ENCODE results near the gene CEMP1.

The CEMP1 gene

GRCh38 chr16:2518823-2519710, 12.1 kb downstream of the CEMP1 start:
- DNase-seq (ENCODE audit: low spot score): no peak

DNA sequence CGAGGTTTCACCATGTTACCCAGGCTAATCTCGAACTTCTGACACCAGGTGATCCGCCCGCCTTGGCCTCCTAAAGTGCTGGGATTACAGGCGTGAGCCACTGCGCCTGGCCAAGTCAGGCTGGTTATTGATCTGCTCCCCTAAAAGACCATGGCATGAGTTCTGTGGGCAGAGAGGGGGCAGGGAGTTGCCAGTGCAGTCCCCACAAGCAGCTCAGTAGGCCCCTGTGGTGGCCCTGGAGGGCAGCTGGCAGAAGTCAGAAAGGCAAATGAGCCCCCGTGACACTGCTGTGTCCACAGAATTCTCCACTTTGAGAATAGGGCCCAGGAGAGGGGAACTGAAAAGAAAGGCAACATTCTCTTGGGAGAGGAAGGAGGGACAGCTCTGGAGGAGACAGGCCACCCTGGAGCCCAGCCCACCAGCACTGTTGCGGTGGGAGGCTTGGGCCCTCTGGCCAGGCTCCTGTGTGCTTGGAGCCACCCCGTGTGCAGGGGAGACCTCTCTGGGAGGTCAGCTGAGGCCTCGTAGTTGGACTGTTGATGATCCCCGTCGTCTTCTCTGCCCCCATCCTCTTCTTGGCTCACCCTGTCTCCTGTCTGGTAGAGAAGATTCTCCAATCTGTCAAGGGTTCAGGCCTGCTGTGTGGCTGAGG, 13.1 kb downstream of the CEMP1 start:
- DNase-seq (ENCODE audit: low spot score): no peak

DNA sequence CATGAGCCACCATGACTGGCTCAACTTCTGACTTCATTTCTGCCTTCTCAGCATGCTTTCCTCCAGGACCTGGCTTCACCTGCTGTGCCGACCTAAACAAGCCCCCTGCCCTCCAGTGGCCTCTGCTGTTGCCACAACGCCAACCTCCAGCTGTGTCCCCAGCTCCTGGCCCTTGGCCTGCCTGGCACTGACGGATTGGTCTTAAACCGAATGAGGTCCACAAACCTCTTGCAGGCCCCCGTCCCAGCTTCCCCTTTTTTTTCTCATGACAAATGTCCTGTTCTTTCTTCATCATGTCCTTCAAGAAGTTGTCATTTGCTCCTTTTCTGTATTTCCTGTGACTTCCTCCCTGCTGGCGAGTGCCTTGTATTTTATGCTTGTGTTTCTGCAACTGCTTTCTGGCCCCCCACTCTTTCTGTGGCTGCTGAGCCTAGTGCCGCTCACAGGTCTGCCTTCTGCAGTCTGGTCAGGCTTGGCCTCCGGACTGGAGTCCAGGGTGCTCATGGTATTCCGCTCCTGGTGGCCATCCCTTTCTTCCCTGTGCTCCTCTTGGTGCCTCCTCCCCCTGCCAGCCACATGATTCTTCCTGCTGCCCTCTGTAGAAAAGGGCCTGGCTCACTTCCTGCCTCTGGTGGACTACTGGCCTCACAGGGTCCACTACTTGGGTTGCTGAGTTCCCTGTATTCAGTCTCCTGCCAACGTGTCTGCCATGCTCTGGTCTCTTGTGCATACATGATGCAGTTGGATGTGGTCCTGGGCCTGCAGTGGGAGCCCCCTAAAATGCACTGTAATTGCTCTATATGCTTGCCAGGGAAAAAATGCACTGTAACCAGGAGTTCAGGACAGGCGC, 14.6 kb downstream of the CEMP1 start:
- no peak for DNase-seq (ENCODE audit: low spot score)

GRCh38 chr16:2515180-2515851, 15.9 kb downstream of the CEMP1 start:
- DNase-seq (ENCODE audit: low spot score): no peak

GRCh38 chr16:2514333-2515179, 16.7 kb downstream of the CEMP1 start:
- DNase-seq (ENCODE audit: low spot score): peak; percentile 11

DNA sequence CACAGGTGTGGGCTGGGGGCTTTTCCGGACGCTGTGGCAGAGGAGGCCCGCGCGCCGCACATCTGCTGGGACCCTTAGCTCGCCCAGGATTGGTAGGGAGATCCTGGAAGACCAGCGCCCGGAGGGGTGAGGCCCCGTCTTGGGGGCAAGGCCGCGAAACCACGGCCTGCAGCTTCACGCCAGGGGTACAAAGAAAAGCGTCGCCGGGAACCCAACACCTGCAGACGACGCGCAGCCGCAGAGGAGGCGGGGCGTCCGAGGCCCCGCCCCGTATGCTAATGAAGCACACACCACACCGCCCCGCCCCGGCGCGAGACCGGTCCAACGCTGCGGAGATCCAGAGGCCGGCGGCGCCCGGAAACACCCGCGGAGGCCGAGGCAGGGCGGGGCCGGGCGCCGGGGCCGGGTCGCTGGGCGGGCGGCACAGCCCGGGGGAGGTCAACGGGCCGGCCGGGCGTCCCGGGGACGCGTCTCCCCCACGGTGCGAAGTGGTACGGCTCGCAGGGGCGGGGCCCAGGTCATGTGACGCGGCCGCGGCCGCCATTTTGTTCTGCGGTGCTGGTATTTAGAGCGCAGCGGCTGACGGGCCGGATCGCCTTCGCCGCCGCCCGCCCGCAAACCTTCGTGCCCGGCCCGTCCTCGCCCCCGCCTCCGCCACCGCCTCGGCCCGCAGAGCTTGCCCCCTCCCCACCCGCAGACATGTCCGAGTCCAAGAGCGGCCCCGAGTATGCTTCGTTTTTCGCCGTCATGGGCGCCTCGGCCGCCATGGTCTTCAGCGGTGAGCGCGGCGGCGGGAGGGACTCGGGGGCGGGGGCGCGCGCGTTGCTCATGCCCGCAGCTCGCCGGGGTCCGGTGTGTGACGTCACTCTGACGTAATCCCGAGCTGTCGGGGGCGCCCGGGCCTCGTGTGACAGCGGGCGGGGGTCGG, 17.5 kb downstream of the CEMP1 start, which contains the start of gene ATP6V0C:
Gene ATP6V0C (plus strand): TSS at position 548 of the 928 bp plus-strand sequence. CDS start 152 bp downstream, at position 700.
- DNase-seq (ENCODE audit: low spot score): peak; percentile 90

GRCh38 chr16:2512735-2513404, 18.3 kb downstream of the CEMP1 start:
- peak; percentile 37 for DNase-seq (ENCODE audit: low spot score)

GRCh38 chr16:2511996-2512734, 19.0 kb downstream of the CEMP1 start:
- no peak for DNase-seq (ENCODE audit: low spot score)

DNA sequence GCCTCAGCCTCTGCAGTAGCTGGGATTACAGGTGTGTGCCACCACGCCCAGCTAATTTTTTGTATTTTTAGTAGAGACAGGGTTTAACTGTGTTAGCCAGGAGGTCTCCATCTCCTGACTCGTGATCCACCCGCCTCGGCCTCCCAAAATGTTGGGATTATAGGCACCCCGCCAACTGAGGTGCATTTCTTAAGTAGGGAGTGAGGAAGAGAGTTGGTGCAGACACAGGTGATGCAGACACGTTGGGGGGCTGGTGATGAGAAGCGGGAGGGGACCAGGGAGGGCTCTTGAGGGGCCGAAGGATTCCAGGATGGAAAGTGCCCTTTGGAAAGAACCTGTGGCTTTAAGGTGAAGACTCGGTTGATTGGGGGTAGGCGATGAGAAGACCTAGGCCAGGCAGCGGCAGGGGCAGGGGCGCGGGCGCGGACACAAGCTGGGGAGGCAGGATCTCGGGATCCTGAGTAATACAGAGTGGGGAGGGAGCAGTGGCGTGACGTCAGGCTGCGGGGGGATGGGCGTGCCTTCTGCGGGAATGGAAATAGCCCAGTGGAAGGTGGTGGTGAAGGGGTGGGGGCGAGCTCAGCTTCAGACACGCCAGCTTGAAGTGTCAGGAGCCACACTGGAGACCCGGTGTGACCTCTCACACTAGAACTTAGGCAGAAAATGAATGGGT, 19.9 kb downstream of the CEMP1 start:
- no peak for DNase-seq (ENCODE audit: low spot score)

- no peak for DNase-seq (ENCODE audit: low spot score)
These were observed 22.3 kb downstream of the CEMP1 start for GRCh38 chr16:2508722-2509400.

DNA sequence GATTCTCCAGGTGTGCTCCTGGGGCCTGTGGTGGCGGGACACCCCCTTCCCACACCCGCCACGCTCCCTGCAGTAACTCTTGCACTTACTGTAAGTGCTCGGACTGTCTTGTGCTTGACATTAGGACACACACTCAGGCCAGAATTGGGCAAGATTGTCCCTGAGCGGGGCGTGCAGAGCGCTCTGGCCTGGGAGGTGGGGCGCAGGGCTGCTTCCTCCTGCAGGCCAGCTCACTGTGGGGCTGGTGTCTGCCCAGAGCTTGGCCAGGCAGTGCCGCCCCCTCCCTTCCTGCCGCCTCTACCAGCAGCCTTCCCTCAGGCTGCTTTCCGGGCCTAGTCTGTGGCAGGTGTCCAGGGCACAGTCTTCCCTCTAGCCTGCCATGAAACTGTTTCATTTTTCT, 23.5 kb downstream of the CEMP1 start:
- DNase-seq (ENCODE audit: low spot score): no peak

DNA sequence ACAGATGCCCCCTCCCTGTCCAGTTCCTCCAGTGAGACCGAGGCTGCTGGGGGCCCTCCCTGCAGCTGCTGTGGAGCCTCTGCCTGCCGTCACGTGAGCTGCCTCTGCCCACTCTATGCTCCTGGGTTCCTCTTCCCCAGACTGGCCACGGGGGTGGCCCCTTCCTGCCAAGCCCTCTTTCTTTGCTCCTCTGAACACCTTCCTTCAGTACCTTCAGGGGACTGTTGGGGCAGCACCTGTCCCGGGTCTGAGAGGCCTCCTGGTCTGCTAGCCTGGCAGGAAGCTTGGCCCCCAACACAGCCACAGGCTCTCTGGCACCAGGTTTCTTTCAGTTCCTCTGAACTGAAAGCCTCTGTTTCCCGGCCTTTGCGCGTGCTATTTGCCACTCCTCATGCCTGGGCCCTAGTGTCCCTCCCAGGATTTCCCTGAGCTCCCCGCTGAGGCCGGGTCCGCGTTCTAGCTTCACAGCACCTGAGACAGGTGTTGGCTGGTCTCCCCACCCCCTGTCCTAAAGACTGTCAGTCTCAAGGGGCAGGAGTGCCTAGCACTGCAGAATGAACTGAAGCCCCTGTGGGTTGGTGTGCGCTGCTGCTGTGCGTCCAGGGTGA, 24.1 kb downstream of the CEMP1 start:
- DNase-seq (ENCODE audit: low spot score): no peak

GRCh38 chr16:2505695-2506094, 25.5 kb downstream of the CEMP1 start:
- no peak for DNase-seq (ENCODE audit: low spot score)

GRCh38 chr16:2501946-2502895, 29.0 kb downstream of the CEMP1 start:
- no peak for DNase-seq (ENCODE audit: low spot score)

GRCh38 chr16:2500918-2501750, 30.1 kb downstream of the CEMP1 start:
- peak; percentile 65 for DNase-seq (ENCODE audit: low spot score)
